Measurements from ENCODE around the gene URB1. TPM values are rescaled to one million over a fixed set of nuclear protein-coding genes. Genes with fewer than 3 reads are reported as not detected.
A peak's percentile ranks its signal among the peaks of the same experiment; 100 is the strongest.

Gene URB1
- total and polyA plus RNA-seq, 9 of the 15 experiments (the other 6 are each of a cell fraction or from before 2014, with no cell fraction given), result 0.97 to 53.6 (median 21.5) TPM

GRCh38 chr21:32316361-32317215 is 76.2 kb downstream of the URB1 start:
- POLR2A ChIA-PET, result interaction anchor here (1.2 kb wide), 1 partner anchor 8 kb away, joined by 4 read pairs; no protein-coding TSS in a partner anchor
- no TSS peak for BruUV-seq (replicated peaks)

GRCh38 chr21:32315511-32316281 is 77.1 kb downstream of the URB1 start:
- POLR2A ChIA-PET, result interaction anchor here (0.7 kb wide), 1 partner anchor 266 kb away, joined by 3 read pairs; no protein-coding TSS in a partner anchor
- Histone ChIP-seq H3K4me3 (no peak overlapping the region), H4K20me1 (replicated peaks; ENCODE audit: control insufficient read depth, insufficient read depth, low read length) (0 out of 2 replicates have a peak, but pooled peaks cover 4% of the 10 kb centered on the region), H3K4me2 (ENCODE audit: insufficient read depth, low read length) (no peak overlapping the region), H3K9ac (ENCODE audit: insufficient read depth in 1 of 2, low read depth in 2 of 2, low read length in 2 of 2) (no peak overlapping the region), H3K9me3 (replicated peaks; ENCODE audit: control insufficient read depth, insufficient read depth, low read depth, low read length) (no peaks in the 10 kb centered on the region), H3K4me1 (replicated peaks in 1 of 2; ENCODE audit: control insufficient read depth in 2 of 2, insufficient read depth in 2 of 2, low read length in 2 of 2) (peaks cover 0 to 10% of the 10 kb centered on the region in 2 experiments; a peak in 1 of 5 replicates), H3K79me2 (ENCODE audit: control insufficient read depth, insufficient read depth, low read length) (no peaks in the 10 kb centered on the region), H3K27me3 (ENCODE audit: control insufficient read depth in 2 of 2, insufficient read depth in 2 of 2, low read length in 2 of 2) (no peaks in the 10 kb centered on the region), H3K27ac (ENCODE audit: extremely low read depth, low read depth, low read length) (no peak overlapping the region), H3K36me3 (ENCODE audit: control insufficient read depth, insufficient read depth, low read length) (peaks cover 97% of the 10 kb centered on the region), H3K9me1 (ENCODE audit: control insufficient read depth, insufficient read depth, low read length) (no peaks in the 10 kb centered on the region), H2AFZ (ENCODE audit: low read depth, low read length) (no peak overlapping the region)
- BruUV-seq (replicated peaks), result no TSS peak
- CTCF ChIA-PET (ENCODE audit: low intra/inter-chr PET ratio), result no interaction called here
- FAIRE-seq (no peak), DNase-seq (ENCODE audit: extremely low read depth in 1 of 4, low spot score in 3 of 4) (no peak), ATAC-seq (no peak)
- intact Hi-C loops (cut with micrococcal nuclease), result no loop called here
- in situ Hi-C loops (cut with MboI), result no loop called here
- WGBS (ENCODE audit: insufficient coverage, low coverage, missing lambda C conversion rate), result 90% methylated on average over 14 of the region's 14 CpGs
- TF ChIP-seq USF2 (CRISPR knock-in tag; IDR thresholded peaks at IDR 0.05), result no peak
- no peak for TF ChIP-seq POLR3A (IDR thresholded peaks at IDR 0.05; ENCODE audit: borderline replicate concordance, extremely low read depth, insufficient read depth, insufficient read length)
- no peak for TF ChIP-seq TEAD2 (tag; IDR thresholded peaks at IDR 0.05)
- TF ChIP-seq HMG20A (CRISPR knock-in tag; conservative IDR thresholded peaks at IDR 0.05), result no peak
- TF ChIP-seq MIER1 (IDR thresholded peaks at IDR 0.05; ENCODE audit: low read depth), result no peak
- TF ChIP-seq TSC22D4 (tag; IDR thresholded peaks at IDR 0.05), result no peak
- no peak for TF ChIP-seq SMARCC2 (IDR thresholded peaks at IDR 0.05; ENCODE audit: low read depth)
- TF ChIP-seq NKRF (IDR thresholded peaks at IDR 0.05; ENCODE audit: borderline replicate concordance), result no peak
- no peak for TF ChIP-seq ZNF134 (CRISPR knock-in tag; conservative IDR thresholded peaks at IDR 0.05)

More at GRCh38 chr21:32316361-32317215, 76.2 kb downstream of the URB1 start:
- no peak overlapping the region for H2AFZ ChIP-seq (ENCODE audit: low read depth, low read length)
- no peak overlapping the region for H3K27ac ChIP-seq (ENCODE audit: extremely low read depth, low read depth, low read length)
- H3K79me2 ChIP-seq (ENCODE audit: control insufficient read depth, insufficient read depth, low read length), result no peaks in the 10 kb centered on the region
- in situ Hi-C loops (cut with MboI), result no loop called here
- H3K9me3 ChIP-seq (replicated peaks; ENCODE audit: control insufficient read depth, insufficient read depth, low read depth, low read length), result no peaks in the 10 kb centered on the region
- H3K9ac ChIP-seq (ENCODE audit: insufficient read depth in 1 of 2, low read depth in 2 of 2, low read length in 2 of 2), result no peak overlapping the region; a peak in 1 of 4 replicates
- no peak for TF ChIP-seq LEF1 (IDR thresholded peaks at IDR 0.05)
- no peak for TF ChIP-seq ARHGAP35 (IDR thresholded peaks at IDR 0.05; ENCODE audit: partially characterized antibody)
- TF ChIP-seq POLR2G (IDR thresholded peaks at IDR 0.05; ENCODE audit: low read depth, low read length), result peak; percentile 24; the same call in 1 of the 2 replicates
- H3K4me1 ChIP-seq (replicated peaks in 1 of 2; ENCODE audit: control insufficient read depth in 2 of 2, insufficient read depth in 2 of 2, low read length in 2 of 2), result peaks cover 0 to 9% of the 10 kb centered on the region in 2 experiments; a peak in 1 of 5 replicates
- peaks cover 97% of the 10 kb centered on the region for H3K36me3 ChIP-seq (ENCODE audit: control insufficient read depth, insufficient read depth, low read length)
- H3K4me2 ChIP-seq (ENCODE audit: insufficient read depth, low read length), result no peak overlapping the region
- WGBS (ENCODE audit: insufficient coverage, low coverage, missing lambda C conversion rate), result 96% methylated on average over 22 of the region's 22 CpGs
- CTCF ChIA-PET (ENCODE audit: low intra/inter-chr PET ratio), result no interaction called here
- intact Hi-C loops (cut with micrococcal nuclease), result no loop called here
- 0 out of 2 replicates have a peak, but pooled peaks cover 4% of the 10 kb centered on the region for H4K20me1 ChIP-seq (replicated peaks; ENCODE audit: control insufficient read depth, insufficient read depth, low read length)
- no peaks in the 10 kb centered on the region for H3K27me3 ChIP-seq (ENCODE audit: control insufficient read depth in 2 of 2, insufficient read depth in 2 of 2, low read length in 2 of 2)
- no peak for DNase-seq (ENCODE audit: extremely low read depth in 1 of 4, low spot score in 3 of 4)
- ATAC-seq, result no peak
- H3K4me3 ChIP-seq, result no peak overlapping the region
- FAIRE-seq, result no peak
- H3K9me1 ChIP-seq (ENCODE audit: control insufficient read depth, insufficient read depth, low read length), result no peaks in the 10 kb centered on the region
